LHCN-M2 (cell line): ENCODE measurements around the gene CD8B2. TPM values are rescaled to one million over a fixed set of nuclear protein-coding genes. Genes with fewer than 3 reads are reported as not detected.
A peak's percentile ranks its signal among the peaks of the same experiment; 100 is the strongest.
"Not testable (repeated sequence)": the region's sequence is repeated elsewhere in the genome, so short reads cannot be mapped to it uniquely, and the experiment has no call there.

Experiments used
- DNase-seq: peaks from one replicate; pipeline ENCODE4 v3.0.0-alpha.2; 2012; ENCODE audit warnings: low read depth
- polyA plus RNA-seq: library from polyadenylated mRNA; unstranded; fragments of >200 nt; gene quantifications from one replicate; pipeline ENCODE4 v1.2.1, GENCODE V29; 2012; ENCODE audit warnings: missing spikeins
- total RNA-seq: library from RNA; depleted of rRNA; stranded (reverse); fragments of >200 nt; gene quantifications from 2 replicates; pipeline ENCODE4 v1.2.3, GENCODE V29; 2014; rRNA removed

The CD8B2 gene
- not detected in 2 replicates for total RNA-seq
- polyA plus RNA-seq, result not detected

GRCh38 chr2:106486551-106487385, at the start of gene CD8B2:
CD8B2 (plus strand) TSS chr2:106487364; CDS start chr2:106487427, 63 bp downstream.
- not testable (repeated sequence) for DNase-seq

DNA sequence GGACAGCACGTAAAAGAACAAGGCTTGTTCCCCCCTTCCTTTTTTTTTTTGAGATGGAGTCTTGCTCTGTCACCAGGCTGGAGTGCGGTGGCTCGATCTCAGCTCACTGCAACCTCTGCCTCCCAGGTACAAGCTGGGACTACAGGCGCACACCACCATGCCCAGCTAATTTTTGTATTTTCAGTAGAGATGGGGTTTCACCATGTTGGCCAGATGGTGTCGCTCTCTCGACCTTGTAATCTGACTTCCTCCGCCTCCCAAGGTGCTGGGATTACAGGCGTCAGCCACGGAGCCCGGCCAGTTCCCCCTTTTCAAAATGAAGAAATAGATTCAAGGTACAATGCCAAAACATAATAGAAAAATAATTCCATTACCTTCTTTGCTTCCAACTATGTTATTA, 25.3 kb upstream of the CD8B2 start:
- not testable (repeated sequence) for DNase-seq

GRCh38 chr2:106467516-106467915, 19.6 kb upstream of the CD8B2 start:
- not testable (repeated sequence) for DNase-seq

DNA sequence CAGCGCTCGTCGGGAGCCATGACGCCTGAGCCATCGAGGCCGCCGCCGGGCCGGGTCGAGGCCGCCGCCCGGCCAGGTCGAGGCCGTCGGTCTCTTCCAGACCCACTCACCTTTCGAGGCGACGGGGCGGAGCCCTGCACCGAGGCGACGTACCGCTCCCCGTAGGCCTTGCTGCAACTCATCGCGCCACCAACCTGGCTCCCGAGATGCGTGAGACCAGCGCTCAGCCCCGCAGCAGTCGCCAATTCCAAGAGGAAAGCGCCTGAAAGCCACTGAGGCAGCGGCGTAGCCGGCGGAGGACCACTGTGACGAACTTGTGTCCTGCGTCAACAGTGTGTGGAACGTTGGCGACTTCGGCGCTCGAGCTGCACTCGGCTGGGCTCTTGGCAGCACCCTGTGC, 19.1 kb upstream of the CD8B2 start, which contains the start of gene RGPD3:
RGPD3 (minus strand) TSS at position 307 of the 400 bp plus-strand sequence; CDS start at position 182, 125 bp downstream.
- not testable (repeated sequence) for DNase-seq

- DNase-seq, result not testable (repeated sequence)
Measured at GRCh38 chr2:106470658-106471057, 16.5 kb upstream of the CD8B2 start.

- not testable (repeated sequence) for DNase-seq
Measured at GRCh38 chr2:106477647-106478046, 9.5 kb upstream of the CD8B2 start.

GRCh38 chr2:106479563-106479962, 7.6 kb upstream of the CD8B2 start:
- not testable (repeated sequence) for DNase-seq

- DNase-seq, result not testable (repeated sequence)
Measured at GRCh38 chr2:106487386-106488191, 425 bp downstream of the CD8B2 start.

DNA sequence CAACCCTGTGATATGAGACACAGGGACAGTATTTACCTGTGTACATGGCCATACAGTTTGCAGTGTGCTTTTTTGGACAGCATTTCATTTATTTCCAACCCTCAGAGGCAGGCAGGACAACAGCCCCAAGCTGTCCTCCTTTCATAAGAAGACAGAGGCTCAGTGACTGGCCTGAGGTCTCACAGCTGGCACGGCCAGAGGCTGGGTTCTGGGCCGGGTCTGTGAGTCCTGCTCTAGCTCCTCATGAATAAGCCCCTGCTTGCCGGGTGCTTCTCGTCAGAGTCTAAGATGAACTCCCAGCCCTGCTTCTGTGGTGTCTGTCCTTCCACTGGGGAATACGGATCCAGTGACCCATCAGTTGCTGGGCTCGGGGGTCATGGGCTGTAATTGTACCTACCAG, 2.5 kb downstream of the CD8B2 start:
- not testable (repeated sequence) for DNase-seq

GRCh38 chr2:106492399-106492798, 5.2 kb downstream of the CD8B2 start:
- DNase-seq, result not testable (repeated sequence)

DNA sequence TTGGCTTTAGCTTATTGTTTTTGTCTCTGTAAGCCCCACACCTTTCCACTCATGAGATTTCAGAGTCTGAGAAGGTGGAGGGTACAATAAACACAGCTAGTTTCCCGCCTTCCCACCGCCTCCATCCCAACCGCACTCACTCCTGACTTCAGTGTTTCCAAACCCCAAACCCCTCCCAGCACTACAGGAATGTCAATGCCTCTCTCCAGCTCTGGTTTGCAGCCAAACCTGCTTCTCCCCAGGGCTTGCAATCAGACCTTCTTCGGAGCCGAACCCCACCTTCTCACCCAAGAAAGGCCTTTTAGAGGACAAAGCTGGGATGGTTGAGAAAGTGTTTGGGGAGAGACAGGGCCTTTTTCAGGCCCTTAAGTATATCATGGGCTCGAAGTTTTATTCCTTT, 5.7 kb downstream of the CD8B2 start:
- not testable (repeated sequence) for DNase-seq

- not testable (repeated sequence) for DNase-seq
Measured at GRCh38 chr2:106498549-106498948, 11.4 kb downstream of the CD8B2 start.

DNA sequence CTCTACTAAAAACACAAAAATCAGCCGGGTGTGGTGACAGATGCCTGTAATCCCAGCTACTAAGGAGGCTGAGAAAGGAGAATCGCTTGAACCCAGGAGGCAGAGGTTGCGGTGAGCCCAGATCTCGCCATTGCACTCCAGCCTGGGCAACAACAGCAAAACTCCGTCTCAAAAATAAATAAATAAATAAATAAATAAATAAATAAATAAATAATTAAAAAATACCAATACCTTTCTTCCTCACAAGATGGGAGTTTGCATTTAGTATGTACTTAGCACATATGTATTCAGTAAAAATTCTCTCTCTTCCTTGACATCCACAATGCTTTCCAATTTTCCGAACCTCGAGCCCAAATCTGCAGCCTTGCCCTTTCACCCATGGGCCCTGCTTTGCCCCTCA, 13.2 kb downstream of the CD8B2 start:
- DNase-seq, result not testable (repeated sequence)

DNA sequence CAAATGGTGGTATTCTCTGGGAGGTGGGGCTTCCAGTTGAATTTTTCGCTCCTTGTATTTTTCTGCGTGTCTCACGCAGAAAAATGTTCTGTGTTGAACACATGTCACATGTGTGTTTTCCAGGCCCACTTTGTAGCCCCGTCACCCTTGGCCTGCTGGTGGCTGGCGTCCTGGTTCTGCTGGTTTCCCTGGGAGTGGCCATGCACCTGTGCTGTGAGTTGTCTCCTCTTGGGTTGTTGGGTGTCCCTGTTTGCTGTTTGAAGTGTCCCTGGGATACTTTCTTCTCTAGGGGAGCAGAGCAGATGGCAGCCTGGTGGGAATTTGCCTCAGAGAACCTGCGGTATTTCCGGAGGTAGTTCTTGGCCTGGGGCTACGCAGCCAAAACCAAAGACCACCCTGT, 15.2 kb downstream of the CD8B2 start:
- DNase-seq, result not testable (repeated sequence)

GRCh38 chr2:106504192-106504591, 17.0 kb downstream of the CD8B2 start:
- DNase-seq, result not testable (repeated sequence)

- DNase-seq, result not testable (repeated sequence)
Measured at GRCh38 chr2:106504787-106505186, 17.6 kb downstream of the CD8B2 start.

GRCh38 chr2:106506002-106506687, 19.0 kb downstream of the CD8B2 start:
- not testable (repeated sequence) for DNase-seq

DNA sequence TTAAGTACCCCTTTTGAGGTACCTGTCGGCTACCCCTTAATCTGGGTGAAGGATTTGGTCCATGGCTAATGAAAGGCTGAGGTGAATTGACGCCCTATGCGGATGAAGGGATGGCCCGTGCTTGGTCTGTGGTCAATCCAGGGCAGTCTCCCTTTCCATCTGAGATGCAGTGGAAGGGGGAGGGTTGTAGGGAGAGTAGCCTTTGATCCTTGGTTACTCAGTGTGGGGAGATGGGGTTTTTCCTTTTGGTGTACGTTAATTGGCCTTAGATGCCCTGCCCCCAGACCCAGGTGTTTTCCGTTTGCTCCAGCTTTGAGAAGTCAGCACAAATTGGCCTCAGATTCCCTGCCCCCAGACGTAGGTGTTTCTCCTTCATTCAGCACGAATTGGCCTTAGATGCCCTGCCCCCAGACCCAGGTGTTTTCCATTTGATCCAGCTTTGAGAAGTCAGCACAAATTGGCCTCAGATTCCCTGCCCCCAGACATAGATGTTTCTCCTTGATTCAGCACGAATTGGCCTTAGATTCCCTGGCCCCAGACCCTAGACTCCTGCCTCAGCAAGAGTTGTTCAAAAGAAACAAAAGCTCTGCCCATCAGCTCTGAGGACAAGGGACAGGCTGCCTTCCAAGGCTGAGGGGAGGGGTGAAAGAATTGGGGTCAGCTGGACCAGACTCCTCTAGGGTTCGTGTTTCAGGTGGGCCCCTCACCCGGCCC, 21.7 kb downstream of the CD8B2 start:
- DNase-seq, result not testable (repeated sequence)

DNA sequence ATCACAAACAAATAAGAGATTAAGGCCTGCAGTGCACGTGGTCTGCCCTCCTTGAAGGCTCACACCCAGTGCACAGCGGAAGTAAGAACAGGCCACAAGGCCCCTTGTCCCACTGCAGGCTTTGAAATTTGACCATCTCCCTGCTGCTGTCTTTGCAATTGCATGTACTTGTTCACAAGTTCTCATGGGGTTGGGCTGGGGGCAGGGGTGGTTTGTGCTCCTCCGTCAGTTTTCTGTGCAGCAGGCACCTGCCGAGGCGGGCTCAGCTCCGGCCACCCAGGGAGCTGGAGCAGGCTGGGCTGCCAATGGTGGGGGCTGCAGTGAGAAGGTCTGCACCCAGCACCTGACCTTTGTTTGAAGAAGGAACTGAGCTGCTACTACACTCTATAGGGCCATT, 22.2 kb downstream of the CD8B2 start:
- not testable (repeated sequence) for DNase-seq

GRCh38 chr2:106510791-106511190, 23.6 kb downstream of the CD8B2 start:
- DNase-seq, result not testable (repeated sequence)

GRCh38 chr2:106511476-106511901, 24.3 kb downstream of the CD8B2 start:
- peak; percentile 57 for DNase-seq
